Measurements from ENCODE around the gene PTPRB. TPM values are rescaled to one million over a fixed set of nuclear protein-coding genes. Genes with fewer than 3 reads are reported as not detected.
"Not testable (repeated sequence)": the region's sequence is repeated elsewhere in the genome, so short reads cannot be mapped to it uniquely, and the experiment has no call there.

Gene PTPRB
- total and polyA plus RNA-seq, 2 of the 4 experiments (the other 2 are of a cell fraction): 4.1 to 6.5 TPM

GRCh38 chr12:70490928-70491327 lies 146.3 kb downstream of the PTPRB start:
- dilution Hi-C loops (cut with HindIII; ENCODE audit: low sequenced_read_pairs, unreplicated experiment): not testable (repeated sequence)

More at GRCh38 chr12:70490928-70491327, 146.3 kb downstream of the PTPRB start:
- H3K4ac ChIP-seq (ENCODE audit: low read depth, low read length); H2AK5ac ChIP-seq (ENCODE audit: low read depth, low read length); H4K20me1 ChIP-seq (ENCODE audit: insufficient read depth, low read length); BruUV-seq (replicated peaks); H2BK5ac ChIP-seq (ENCODE audit: low read depth, low read length, poor library complexity, severe bottlenecking); H3K9me1 ChIP-seq (ENCODE audit: insufficient read depth, low read length); H3K4me2 ChIP-seq (ENCODE audit: low read depth, low read length); H3K9ac ChIP-seq (ENCODE audit: low read depth, low read length); H3K4me1 ChIP-seq (ENCODE audit: control insufficient read depth, insufficient read depth, low read length); H3K18ac ChIP-seq (ENCODE audit: low read depth, low read length); H4K5ac ChIP-seq (ENCODE audit: low read depth, low read length); H3K36me3 ChIP-seq (ENCODE audit: control insufficient read depth, insufficient read depth, low read length); H3K56ac ChIP-seq (ENCODE audit: extremely low read depth, insufficient read depth, low read length); H4K8ac ChIP-seq (ENCODE audit: low read depth in 2 of 2, low read length in 2 of 2); H2BK120ac ChIP-seq (ENCODE audit: low read depth, low read length); H2BK15ac ChIP-seq (ENCODE audit: low read depth, low read length); POLR2A ChIA-PET (ENCODE audit: unreplicated experiment); DNase-seq; intact Hi-C loops (cut with micrococcal nuclease); H3K79me1 ChIP-seq (ENCODE audit: low read depth in 1 of 2, low read length in 2 of 2); H3K27me3 ChIP-seq (ENCODE audit: control insufficient read depth, insufficient read depth, low read length); H2AFZ ChIP-seq (replicated peaks; ENCODE audit: low read length, poor library complexity); H2BK20ac ChIP-seq (ENCODE audit: low read depth, low read length); H4K91ac ChIP-seq (ENCODE audit: insufficient read depth, low read depth, low read length); H3K4me3 ChIP-seq (ENCODE audit: insufficient read depth, low read depth, low read length); H3K23ac ChIP-seq (ENCODE audit: low read depth, low read length); H2AK9ac ChIP-seq (replicated peaks; ENCODE audit: low read depth, low read length, poor library complexity); H3K14ac ChIP-seq (replicated peaks; ENCODE audit: low read depth, low read length); in situ Hi-C loops (cut with MboI; ENCODE audit: low sequenced_read_pairs); H3K27ac ChIP-seq (ENCODE audit: insufficient read depth, low read length); H3K9me3 ChIP-seq (ENCODE audit: control insufficient read depth, insufficient read depth, low read length); ATAC-seq (ENCODE audit: low read depth): not testable (repeated sequence)
- CTCF ChIA-PET: interaction anchor here (0.6 kb wide), 1 partner anchor 1377 kb away, joined by 3 read pairs; no protein-coding TSS in a partner anchor
